ENCODE results near the gene EDDM3A.
A peak's percentile ranks its signal among the peaks of the same experiment; 100 is the strongest.
"Not testable (repeated sequence)": the region's sequence is repeated elsewhere in the genome, so short reads cannot be mapped to it uniquely, and the experiment has no call there.

EDDM3A gene

GRCh38 chr14:20733684-20734429 is 11.8 kb upstream of the EDDM3A start:
- DNase-seq = no peak

- DNase-seq = no peak
Measured at GRCh38 chr14:20734430-20734806, 11.3 kb upstream of the EDDM3A start.

- not testable (repeated sequence) for DNase-seq
Measured at GRCh38 chr14:20738292-20738691, 7.4 kb upstream of the EDDM3A start.

- DNase-seq = no peak
Measured at GRCh38 chr14:20742132-20742531, 3.6 kb upstream of the EDDM3A start.

- DNase-seq = no peak
Measured at GRCh38 chr14:20743556-20743955, 2.1 kb upstream of the EDDM3A start.

- DNase-seq = no peak
Measured at GRCh38 chr14:20746566-20746965, 879 bp downstream of the EDDM3A start.

GRCh38 chr14:20748439-20748838 is 2.8 kb downstream of the EDDM3A start:
- no peak for DNase-seq

- no peak for DNase-seq
Measured at GRCh38 chr14:20750194-20750593, 4.5 kb downstream of the EDDM3A start.

GRCh38 chr14:20751963-20752562 is 6.4 kb downstream of the EDDM3A start:
- no peak for DNase-seq

GRCh38 chr14:20754308-20754707 is 8.6 kb downstream of the EDDM3A start:
- DNase-seq = no peak

- no peak for DNase-seq
Measured at GRCh38 chr14:20755037-20755436, 9.3 kb downstream of the EDDM3A start.

- DNase-seq = peak; percentile 26 to 48
Measured at GRCh38 chr14:20757965-20758364, 12.3 kb downstream of the EDDM3A start.

- DNase-seq = not testable (repeated sequence)
Measured at GRCh38 chr14:20759465-20759864, 13.8 kb downstream of the EDDM3A start.

- no peak for DNase-seq
Measured at GRCh38 chr14:20760950-20761349, 15.3 kb downstream of the EDDM3A start.

- no peak for DNase-seq
Measured at GRCh38 chr14:20768593-20768892, 22.9 kb downstream of the EDDM3A start.

GRCh38 chr14:20769421-20769820 is 23.7 kb downstream of the EDDM3A start:
- no peak for DNase-seq

- DNase-seq = no peak
Measured at GRCh38 chr14:20772650-20773049, 27.0 kb downstream of the EDDM3A start.

GRCh38 chr14:20774258-20774824 is 28.7 kb downstream of the EDDM3A start:
- no peak for DNase-seq

GRCh38 chr14:20775043-20775442 is 29.4 kb downstream of the EDDM3A start:
- DNase-seq = no peak

GRCh38 chr14:20775901-20776300 is 30.2 kb downstream of the EDDM3A start:
- DNase-seq = no peak

GRCh38 chr14:20781803-20782202 is 36.1 kb downstream of the EDDM3A start:
- no peak for DNase-seq

- peak in 1 of 2 donors; percentile 45 for DNase-seq
Measured at GRCh38 chr14:20782280-20782890, 36.7 kb downstream of the EDDM3A start.

- DNase-seq = no peak
Measured at GRCh38 chr14:20787025-20787424, 41.3 kb downstream of the EDDM3A start.

- no peak for DNase-seq
Measured at GRCh38 chr14:20789230-20789813, 43.6 kb downstream of the EDDM3A start.

Measured in CD4-positive, alpha-beta T cell treated with Interferon alpha-2 for 1 hour (primary cell).